ENCODE measurements around the gene CPPED1.

- no peak for TF ChIP-seq EZH2 (IDR thresholded peaks at IDR 0.05)
- TF ChIP-seq, protein P1, sequence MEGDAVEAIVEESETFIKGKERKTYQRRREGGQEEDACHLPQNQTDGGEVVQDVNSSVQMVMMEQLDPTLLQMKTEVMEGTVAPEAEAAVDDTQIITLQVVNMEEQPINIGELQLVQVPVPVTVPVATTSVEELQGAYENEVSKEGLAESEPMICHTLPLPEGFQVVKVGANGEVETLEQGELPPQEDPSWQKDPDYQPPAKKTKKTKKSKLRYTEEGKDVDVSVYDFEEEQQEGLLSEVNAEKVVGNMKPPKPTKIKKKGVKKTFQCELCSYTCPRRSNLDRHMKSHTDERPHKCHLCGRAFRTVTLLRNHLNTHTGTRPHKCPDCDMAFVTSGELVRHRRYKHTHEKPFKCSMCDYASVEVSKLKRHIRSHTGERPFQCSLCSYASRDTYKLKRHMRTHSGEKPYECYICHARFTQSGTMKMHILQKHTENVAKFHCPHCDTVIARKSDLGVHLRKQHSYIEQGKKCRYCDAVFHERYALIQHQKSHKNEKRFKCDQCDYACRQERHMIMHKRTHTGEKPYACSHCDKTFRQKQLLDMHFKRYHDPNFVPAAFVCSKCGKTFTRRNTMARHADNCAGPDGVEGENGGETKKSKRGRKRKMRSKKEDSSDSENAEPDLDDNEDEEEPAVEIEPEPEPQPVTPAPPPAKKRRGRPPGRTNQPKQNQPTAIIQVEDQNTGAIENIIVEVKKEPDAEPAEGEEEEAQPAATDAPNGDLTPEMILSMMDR (IDR thresholded peaks at IDR 0.05): no peak
Observed at GRCh38 chr16:12706628-12707027, 97.1 kb downstream of the CPPED1 start.
